Loucy (cell line): ENCODE measurements around the gene UGP2.

ENCODE experiments used
- EZH2phosphoT487 ChIP-seq: fragments of 200-600 bp; IDR thresholded peaks from 2 replicates; pipeline ENCODE4 v1.6.1; 2018; ENCODE audit warnings: antibody characterized with exemption, mild to moderate bottlenecking, moderate library complexity, borderline replicate concordance
- TF ChIP-seq, protein P1 (sequence below): fragments of 200-600 bp; sonication (generic); conservative IDR thresholded peaks from 2 replicates; pipeline ENCODE4 v1.5.1; 2014; ENCODE audit warnings: mild to moderate bottlenecking, antibody characterized with exemption, low read length

DNA sequence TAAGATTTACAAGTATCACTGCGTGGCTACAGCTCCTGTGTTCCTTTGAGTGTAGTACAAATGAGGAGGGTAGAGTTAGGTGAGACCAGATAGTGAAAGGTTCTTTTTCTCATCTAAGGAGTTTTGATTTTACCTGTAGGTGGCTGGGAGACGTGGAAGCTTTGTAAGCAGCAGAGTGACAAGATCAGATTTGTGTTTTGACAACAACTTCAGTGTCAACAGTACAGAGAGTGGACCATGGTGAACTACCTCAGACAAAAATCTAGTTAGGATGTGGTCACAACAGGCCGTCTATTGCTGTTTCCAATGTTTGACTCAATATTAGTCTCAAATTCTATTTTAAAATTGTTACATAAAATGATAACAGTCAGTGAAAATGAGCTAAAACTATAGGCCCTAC, 20.3 kb upstream of the UGP2 start:
- TF ChIP-seq, protein P1, sequence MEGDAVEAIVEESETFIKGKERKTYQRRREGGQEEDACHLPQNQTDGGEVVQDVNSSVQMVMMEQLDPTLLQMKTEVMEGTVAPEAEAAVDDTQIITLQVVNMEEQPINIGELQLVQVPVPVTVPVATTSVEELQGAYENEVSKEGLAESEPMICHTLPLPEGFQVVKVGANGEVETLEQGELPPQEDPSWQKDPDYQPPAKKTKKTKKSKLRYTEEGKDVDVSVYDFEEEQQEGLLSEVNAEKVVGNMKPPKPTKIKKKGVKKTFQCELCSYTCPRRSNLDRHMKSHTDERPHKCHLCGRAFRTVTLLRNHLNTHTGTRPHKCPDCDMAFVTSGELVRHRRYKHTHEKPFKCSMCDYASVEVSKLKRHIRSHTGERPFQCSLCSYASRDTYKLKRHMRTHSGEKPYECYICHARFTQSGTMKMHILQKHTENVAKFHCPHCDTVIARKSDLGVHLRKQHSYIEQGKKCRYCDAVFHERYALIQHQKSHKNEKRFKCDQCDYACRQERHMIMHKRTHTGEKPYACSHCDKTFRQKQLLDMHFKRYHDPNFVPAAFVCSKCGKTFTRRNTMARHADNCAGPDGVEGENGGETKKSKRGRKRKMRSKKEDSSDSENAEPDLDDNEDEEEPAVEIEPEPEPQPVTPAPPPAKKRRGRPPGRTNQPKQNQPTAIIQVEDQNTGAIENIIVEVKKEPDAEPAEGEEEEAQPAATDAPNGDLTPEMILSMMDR, result no peak
- TF ChIP-seq EZH2phosphoT487, result no peak
